ENCODE data around the gene CACNG5.

The CACNG5 gene, protein sequence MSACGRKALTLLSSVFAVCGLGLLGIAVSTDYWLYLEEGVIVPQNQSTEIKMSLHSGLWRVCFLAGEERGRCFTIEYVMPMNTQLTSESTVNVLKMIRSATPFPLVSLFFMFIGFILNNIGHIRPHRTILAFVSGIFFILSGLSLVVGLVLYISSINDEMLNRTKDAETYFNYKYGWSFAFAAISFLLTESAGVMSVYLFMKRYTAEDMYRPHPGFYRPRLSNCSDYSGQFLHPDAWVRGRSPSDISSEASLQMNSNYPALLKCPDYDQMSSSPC

GRCh38 chr17:66834919-66835454, at the start of gene CACNG5:
CACNG5 (plus strand) TSS chr17:66835117; CDS start chr17:66877333, 42,216 bp downstream.
- DNase-seq (ENCODE audit: low read depth in 2 of 2), result no peak

GRCh38 chr17:66786107-66786506, 48.8 kb upstream of the CACNG5 start:
- no peak for DNase-seq (ENCODE audit: low read depth in 2 of 2)

DNA sequence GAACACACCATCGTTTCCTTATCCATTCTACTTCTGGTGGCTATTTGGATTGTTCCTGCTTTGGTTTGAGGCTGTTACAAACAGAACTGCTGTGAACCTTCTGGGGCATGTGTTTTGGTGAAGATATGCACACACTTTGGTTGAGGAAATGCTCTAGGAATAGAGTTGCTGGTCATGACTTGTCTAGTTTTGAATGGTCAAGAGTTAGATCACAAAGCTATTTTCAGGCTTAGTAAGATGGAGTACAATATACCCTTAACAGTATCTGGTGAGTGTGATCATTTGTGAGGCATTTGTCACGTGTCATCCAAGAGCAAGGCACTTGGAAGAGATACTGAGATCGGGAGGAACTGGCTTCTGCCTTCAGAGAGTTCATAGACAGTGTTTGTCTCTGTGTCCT, 47.0 kb upstream of the CACNG5 start:
- no peak for DNase-seq (ENCODE audit: low read depth in 2 of 2)

GRCh38 chr17:66789093-66789492, 45.8 kb upstream of the CACNG5 start:
- DNase-seq (ENCODE audit: low read depth in 2 of 2), result no peak

DNA sequence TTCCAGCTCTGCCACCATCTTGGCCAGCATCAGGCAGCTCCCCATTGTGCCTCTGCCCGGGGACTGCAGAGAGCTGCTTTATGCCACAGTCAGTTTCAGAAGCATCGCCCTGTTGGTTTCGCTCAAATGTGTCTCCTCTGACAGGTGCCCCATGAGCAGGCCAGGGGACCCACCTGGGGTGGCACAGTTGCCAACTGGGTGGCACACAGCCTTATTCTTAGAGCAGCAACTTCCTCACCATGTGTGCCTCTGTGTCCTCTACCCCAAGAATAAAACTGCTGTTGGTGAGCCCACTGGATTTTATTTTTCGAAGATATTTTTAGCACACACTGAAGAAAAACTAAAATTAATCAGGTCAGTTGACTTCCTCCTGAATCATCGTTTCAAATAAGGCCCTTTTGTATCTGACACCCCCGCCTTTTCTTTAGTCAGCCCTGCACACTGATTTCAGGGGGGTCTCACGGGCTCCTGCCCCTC, 44.9 kb upstream of the CACNG5 start:
- no peak for DNase-seq (ENCODE audit: low read depth in 2 of 2)

GRCh38 chr17:66790501-66791061, 44.3 kb upstream of the CACNG5 start:
- no peak for DNase-seq (ENCODE audit: low read depth in 2 of 2)

DNA sequence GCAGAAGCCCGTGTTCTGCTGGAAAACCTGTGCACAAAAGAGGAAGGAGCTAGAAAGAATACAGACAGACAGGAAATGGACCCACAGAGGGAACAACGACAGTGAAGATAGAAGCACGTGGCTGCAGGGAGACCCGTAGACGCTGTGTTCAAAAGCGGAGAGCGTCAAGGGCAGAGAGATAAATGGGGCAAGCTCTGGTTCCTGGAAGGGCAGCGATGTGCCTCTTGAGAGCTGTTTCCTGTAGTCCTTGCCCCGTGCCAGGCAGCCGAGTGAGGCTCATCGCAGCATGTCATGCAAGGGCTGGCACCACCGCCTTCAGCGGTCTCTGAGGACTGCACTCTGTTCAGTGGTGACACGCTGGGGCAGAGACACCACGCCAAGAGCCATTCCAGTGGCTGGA, 43.6 kb upstream of the CACNG5 start:
- DNase-seq (ENCODE audit: low read depth in 2 of 2), result no peak

DNA sequence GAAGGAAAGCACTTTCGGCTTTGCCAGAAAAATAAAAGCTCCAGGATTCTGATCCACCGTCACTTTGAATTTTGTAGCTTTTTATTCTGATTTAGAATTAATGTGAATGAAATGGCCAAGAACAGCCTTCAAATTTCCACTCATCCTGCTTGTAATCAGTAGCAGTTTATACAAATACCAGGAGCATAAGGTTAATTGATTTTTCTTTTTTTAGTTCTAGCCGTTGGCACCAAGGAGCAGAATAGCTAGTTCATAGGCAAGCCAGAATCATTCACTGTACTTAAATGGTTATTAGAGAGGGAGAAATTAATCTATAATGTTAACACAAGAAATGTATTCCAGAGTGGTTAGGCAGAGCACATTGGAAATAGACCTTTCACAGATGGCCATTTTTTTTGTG, 41.1 kb upstream of the CACNG5 start:
- no peak for DNase-seq (ENCODE audit: low read depth in 2 of 2)

DNA sequence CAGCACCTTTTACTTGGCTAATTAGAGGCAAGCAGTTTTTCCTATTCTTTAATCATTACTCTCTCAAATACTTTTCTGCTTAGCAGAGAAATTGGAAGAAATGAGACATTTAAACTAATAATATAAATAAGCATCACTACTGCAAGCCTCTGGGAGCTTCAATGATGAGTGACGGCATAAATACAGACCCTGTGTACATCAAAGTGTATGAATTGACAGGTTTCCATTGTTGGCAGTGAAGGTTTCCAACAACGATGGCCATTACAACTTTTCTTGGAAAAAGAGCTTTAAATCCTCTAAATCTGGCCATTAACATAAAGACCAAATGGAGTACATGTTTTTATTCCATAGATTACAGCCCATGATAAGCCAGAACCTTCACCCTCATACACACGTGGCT, 39.4 kb upstream of the CACNG5 start:
- DNase-seq (ENCODE audit: low read depth in 2 of 2), result no peak

DNA sequence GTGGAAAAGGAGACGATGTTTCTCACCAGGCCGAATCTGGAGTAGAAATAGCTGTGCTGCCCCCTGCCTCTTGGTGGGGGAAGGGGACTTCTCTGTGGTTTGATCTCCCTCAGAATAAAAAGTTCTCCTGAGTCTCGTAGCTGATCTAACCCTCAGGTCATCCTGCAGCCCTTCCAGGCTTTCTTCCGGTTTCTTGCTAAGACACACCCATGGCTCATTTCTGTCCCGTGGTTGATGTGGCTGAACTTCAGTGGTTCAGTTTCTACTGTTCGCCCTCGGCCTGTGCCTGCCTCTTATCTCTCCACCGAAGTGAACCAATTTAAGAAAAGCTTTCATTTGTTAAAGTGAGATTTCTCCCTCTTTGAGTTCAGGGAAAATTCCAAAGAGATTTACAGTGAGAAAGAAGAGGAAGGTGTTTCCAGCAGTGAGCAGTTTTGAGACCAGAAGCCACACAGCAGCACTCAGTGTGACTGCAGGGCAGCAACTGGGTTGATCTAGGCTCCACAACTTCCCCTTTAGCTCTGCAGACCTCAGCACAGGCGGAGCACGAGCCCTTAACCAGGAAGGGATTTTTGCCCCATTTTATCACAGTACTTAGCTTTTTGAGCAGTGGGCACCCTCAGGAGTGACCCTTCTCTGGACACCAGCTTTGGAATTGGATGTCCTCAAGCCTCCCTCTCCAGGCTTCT, 34.9 kb upstream of the CACNG5 start:
- DNase-seq (ENCODE audit: low read depth in 2 of 2), result no peak

DNA sequence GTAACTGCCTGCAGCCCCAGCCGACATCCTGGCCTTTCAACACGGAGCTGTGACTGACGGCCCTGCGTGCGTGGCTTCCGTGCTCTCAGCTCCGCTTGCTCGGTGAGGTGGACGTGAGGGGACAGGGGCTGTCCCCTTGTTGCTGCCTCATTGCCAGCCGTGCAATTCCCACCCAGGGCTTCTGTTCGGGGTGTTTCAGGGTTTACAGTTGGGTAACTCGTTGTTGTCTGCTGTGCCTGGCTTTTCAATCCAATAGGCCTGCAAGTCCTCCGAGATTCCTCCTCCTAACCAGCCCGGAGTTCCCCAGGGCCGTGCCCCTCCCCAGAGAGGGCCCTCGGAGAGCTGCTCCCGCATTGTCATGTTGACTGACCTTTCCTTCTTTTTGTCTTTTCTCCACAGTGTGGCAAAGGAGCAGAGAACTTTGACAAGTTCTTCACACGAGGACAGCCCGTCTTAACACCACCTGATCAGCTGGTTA, 31.4 kb upstream of the CACNG5 start:
- DNase-seq (ENCODE audit: low read depth in 2 of 2), result no peak

GRCh38 chr17:66805567-66805966, 29.4 kb upstream of the CACNG5 start:
- DNase-seq (ENCODE audit: low read depth in 2 of 2), result no peak

GRCh38 chr17:66807182-66807581, 27.7 kb upstream of the CACNG5 start:
- DNase-seq (ENCODE audit: low read depth in 2 of 2), result no peak

DNA sequence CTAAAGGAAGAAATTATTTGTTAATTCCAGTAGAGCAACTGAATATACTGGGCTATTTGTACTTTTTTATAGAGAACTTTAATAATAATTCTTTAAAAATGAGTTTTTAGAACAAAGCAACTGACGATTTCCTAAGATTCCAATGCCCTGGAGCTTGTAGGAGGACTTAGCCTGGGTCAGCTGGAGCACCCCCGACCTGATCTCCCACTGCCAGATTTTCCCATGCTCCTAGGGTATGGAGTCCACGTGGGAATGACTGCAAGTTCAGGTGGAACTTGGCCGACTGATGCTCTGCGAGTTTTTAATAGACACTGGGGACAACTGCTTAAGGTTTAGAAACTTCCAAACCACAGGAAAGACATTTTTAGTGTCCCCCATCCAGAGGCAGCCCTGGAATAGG, 25.5 kb upstream of the CACNG5 start:
- no peak for DNase-seq (ENCODE audit: low read depth in 2 of 2)

GRCh38 chr17:66810951-66811682, 23.8 kb upstream of the CACNG5 start:
- no peak for DNase-seq (ENCODE audit: low read depth in 2 of 2)

- no peak for DNase-seq (ENCODE audit: low read depth in 2 of 2)
Measured at GRCh38 chr17:66811683-66812054, 23.2 kb upstream of the CACNG5 start.

- no peak for DNase-seq (ENCODE audit: low read depth in 2 of 2)
Measured at GRCh38 chr17:66812571-66812970, 22.3 kb upstream of the CACNG5 start.

- DNase-seq (ENCODE audit: low read depth in 2 of 2), result no peak
Measured at GRCh38 chr17:66813296-66813695, 21.6 kb upstream of the CACNG5 start.

GRCh38 chr17:66814026-66814425, 20.9 kb upstream of the CACNG5 start:
- DNase-seq (ENCODE audit: low read depth in 2 of 2), result no peak

- DNase-seq (ENCODE audit: low read depth in 2 of 2), result no peak
Measured at GRCh38 chr17:66814570-66814969, 20.3 kb upstream of the CACNG5 start.

DNA sequence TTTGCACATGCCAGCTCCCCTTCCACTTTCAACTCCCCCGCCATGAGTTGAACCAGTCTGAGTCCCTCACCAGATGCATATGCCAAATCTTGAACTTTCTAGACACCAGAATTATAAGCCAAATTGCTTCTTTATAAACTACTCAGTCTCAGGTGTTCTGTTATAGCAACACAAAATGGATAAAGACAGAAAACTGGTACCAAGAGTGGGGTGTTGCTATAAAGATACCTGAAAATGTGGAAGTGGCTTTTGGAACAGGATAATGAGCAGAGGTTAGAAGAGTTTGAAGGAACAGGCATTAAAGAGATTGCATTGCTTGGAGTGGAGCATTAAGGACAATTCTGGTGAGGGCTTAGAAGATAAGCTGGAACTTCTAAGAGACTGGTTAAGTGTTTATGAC, 17.2 kb upstream of the CACNG5 start:
- no peak for DNase-seq (ENCODE audit: low read depth in 2 of 2)

- no peak for DNase-seq (ENCODE audit: low read depth in 2 of 2)
Measured at GRCh38 chr17:66819466-66819865, 15.5 kb upstream of the CACNG5 start.
